WTC11 (cell line): Measurements from ENCODE around the gene ARHGAP26. TPM values are rescaled to one million over a fixed set of nuclear protein-coding genes. Genes with fewer than 3 reads are reported as not detected.
A peak's percentile ranks its signal among the peaks of the same experiment; 100 is the strongest.

Source experiments
- ATAC-seq: fragments of 200-7000 bp; cut with Tn5 transposase; 2 replicates; pipeline ENCODE4 v1.10.0; 2021; ENCODE audit warnings: mild to moderate bottlenecking, moderate library complexity
- CTCF ChIA-PET: fragments of 300-600 bp; sonication (Branson Sonifier 250); formaldehyde crosslinking; loops from one replicate; lab custom pipeline; 2021; ENCODE audit warnings: antibody characterized with exemption; lab: Charles Lee
- POLR2A ChIA-PET: fragments of 350-600 bp; sonication (Branson Sonifier 250); formaldehyde crosslinking; loops from one replicate; lab custom pipeline; 2021; ENCODE audit warnings: antibody characterized with exemption; lab: Charles Lee
- DNase-seq: peaks from one replicate; pipeline ENCODE4 v3.0.0; 2021; ENCODE audit warnings: low spot score
- H3K27ac Mint-ChIP-seq: 2 replicates; pipeline ENCODE4 v1.8.0; 2021; ENCODE audit warnings: mixed read lengths
- H3K27me3 Mint-ChIP-seq: 2 replicates; pipeline ENCODE4 v1.8.0; 2021; ENCODE audit warnings: low read depth, mild to moderate bottlenecking, moderate library complexity, mixed read lengths
- H3K36me3 Mint-ChIP-seq: 2 replicates; pipeline ENCODE4 v1.8.0; 2021; ENCODE audit warnings: mixed read lengths
- H3K4me1 Mint-ChIP-seq: 2 replicates; pipeline ENCODE4 v1.8.0; 2022; ENCODE audit warnings: mixed read lengths
- H3K4me3 Mint-ChIP-seq: 2 replicates; pipeline ENCODE4 v1.8.0; 2021; ENCODE audit warnings: mild to moderate bottlenecking, moderate library complexity, mixed read lengths
- H3K9me3 Mint-ChIP-seq: 2 replicates; pipeline ENCODE4 v1.8.0; 2021; ENCODE audit warnings: mixed read lengths
- AR ChIP-seq: fragments of 250-450 bp; sonication (Bioruptor Pico); IDR thresholded peaks from 2 replicates; pipeline ENCODE4 v1.9.0; 2021; ENCODE audit warnings: mild to moderate bottlenecking
- ATF1 ChIP-seq: sonication (generic); formaldehyde crosslinking; IDR thresholded peaks from 2 replicates; pipeline ENCODE4 v1.8.1; 2023; ENCODE audit warnings: mild to moderate bottlenecking, moderate library complexity, missing genetic modification reagents
- ATF6 ChIP-seq: sonication (generic); formaldehyde crosslinking; IDR thresholded peaks from 2 replicates; pipeline ENCODE4 v1.8.1; 2023; ENCODE audit warnings: mild to moderate bottlenecking, missing genetic modification reagents
- E2F1 ChIP-seq: sonication (generic); formaldehyde crosslinking; IDR thresholded peaks from 2 replicates; pipeline ENCODE4 v1.8.0; 2022; ENCODE audit warnings: mild to moderate bottlenecking, missing genetic modification reagents
- ETV6 ChIP-seq: sonication (generic); formaldehyde crosslinking; IDR thresholded peaks from 2 replicates; pipeline ENCODE4 v1.8.1; 2022; ENCODE audit warnings: mild to moderate bottlenecking, missing genetic modification reagents
- FOXP1 ChIP-seq: sonication (generic); formaldehyde crosslinking; IDR thresholded peaks from 2 replicates; pipeline ENCODE4 v1.8.0; 2022; ENCODE audit warnings: missing genetic modification reagents, mild to moderate bottlenecking, moderate library complexity, borderline replicate concordance
- GABPB1 ChIP-seq: sonication (generic); formaldehyde crosslinking; IDR thresholded peaks from 2 replicates; pipeline ENCODE4 v1.8.1; 2023; ENCODE audit warnings: mild to moderate bottlenecking, missing genetic modification reagents
- GRHL2 ChIP-seq: fragments of 250-450 bp; sonication (Bioruptor Pico); IDR thresholded peaks from 2 replicates; pipeline ENCODE4 v1.8.0; 2022; ENCODE audit warnings: mild to moderate bottlenecking, moderate library complexity; ENCODE audit not compliant: insufficient replicate concordance, severe bottlenecking
- GTF2I ChIP-seq: fragments of 250-450 bp; sonication (Bioruptor Pico); conservative IDR thresholded peaks from 2 replicates; pipeline ENCODE4 v1.4.0; 2021; ENCODE audit warnings: mild to moderate bottlenecking
- KAT7 ChIP-seq: sonication (generic); formaldehyde crosslinking; IDR thresholded peaks from 2 replicates; pipeline ENCODE4 v1.8.1; 2023; ENCODE audit warnings: missing genetic modification reagents, mild to moderate bottlenecking, borderline replicate concordance
- MAX ChIP-seq: sonication (generic); formaldehyde crosslinking; IDR thresholded peaks from 2 replicates; pipeline ENCODE4 v1.8.0; 2022; ENCODE audit warnings: mild to moderate bottlenecking, missing genetic modification reagents
- MLX ChIP-seq: sonication (generic); formaldehyde crosslinking; IDR thresholded peaks from 2 replicates; pipeline ENCODE4 v1.8.1; 2023; ENCODE audit warnings: mild to moderate bottlenecking, missing genetic modification reagents, moderate library complexity
- MXD4 ChIP-seq: fragments of 250-450 bp; sonication (Bioruptor Pico); IDR thresholded peaks from 2 replicates; pipeline ENCODE4 v1.8.0; 2021; ENCODE audit warnings: mild to moderate bottlenecking, moderate library complexity, borderline replicate concordance
- NR1H2 ChIP-seq: sonication (generic); formaldehyde crosslinking; IDR thresholded peaks from 2 replicates; pipeline ENCODE4 v1.9.0; 2021; ENCODE audit warnings: mild to moderate bottlenecking, moderate library complexity, missing genetic modification reagents
- NR2C2 ChIP-seq: sonication (generic); formaldehyde crosslinking; IDR thresholded peaks from 2 replicates; pipeline ENCODE4 v1.8.0; 2022; ENCODE audit warnings: mild to moderate bottlenecking, missing genetic modification reagents
- PRRX2 ChIP-seq: fragments of 250-450 bp; sonication (Bioruptor Pico); IDR thresholded peaks from 2 replicates; pipeline ENCODE4 v1.8.0; 2021; ENCODE audit warnings: mild to moderate bottlenecking
- RORB ChIP-seq: fragments of 250-450 bp; sonication (Bioruptor Pico); IDR thresholded peaks from 2 replicates; pipeline ENCODE4 v1.9.0; 2021; ENCODE audit warnings: mild to moderate bottlenecking
- TCF7 ChIP-seq: sonication (generic); formaldehyde crosslinking; IDR thresholded peaks from 2 replicates; pipeline ENCODE4 v1.8.0; 2022; ENCODE audit warnings: mild to moderate bottlenecking, low read depth, missing genetic modification reagents, moderate library complexity
- TEAD4 ChIP-seq: sonication (generic); formaldehyde crosslinking; IDR thresholded peaks from 2 replicates; pipeline ENCODE4 v1.8.0; 2022; ENCODE audit warnings: mild to moderate bottlenecking, missing genetic modification reagents
- ZBTB43 ChIP-seq: sonication (generic); formaldehyde crosslinking; IDR thresholded peaks from 2 replicates; pipeline ENCODE4 v1.8.1; 2023; ENCODE audit warnings: mild to moderate bottlenecking, missing genetic modification reagents
- ZNF138 ChIP-seq: sonication (generic); formaldehyde crosslinking; conservative IDR thresholded peaks from 2 replicates; pipeline ENCODE4 v1.8.1; 2022; ENCODE audit warnings: mild to moderate bottlenecking, moderate library complexity, missing genetic modification reagents
- ZNF232 ChIP-seq: sonication (generic); formaldehyde crosslinking; IDR thresholded peaks from 2 replicates; pipeline ENCODE4 v1.8.0; 2022; ENCODE audit warnings: mild to moderate bottlenecking, missing genetic modification reagents
- ZNF263 ChIP-seq: sonication (generic); formaldehyde crosslinking; IDR thresholded peaks from 2 replicates; pipeline ENCODE4 v1.8.1; 2022; ENCODE audit warnings: low read depth, mild to moderate bottlenecking, moderate library complexity, missing genetic modification reagents
- ZNF416 ChIP-seq: fragments of 250-450 bp; sonication (Bioruptor Pico); IDR thresholded peaks from 2 replicates; pipeline ENCODE4 v1.9.0; 2021; ENCODE audit warnings: mild to moderate bottlenecking, inconsistent platforms
- total RNA-seq: library from RNA; stranded (reverse); gene quantifications from 3 replicates; pipeline ENCODE4 v1.2.3, GENCODE V29; 2021

The ARHGAP26 gene
- total RNA-seq, 1 experiment from 2014 or later: 22.3 TPM

- TF ChIP-seq ATF1 (CRISPR knock-in tag) (no peak), MXD4 (CRISPR knock-in tag) (no peak), ZNF138 (CRISPR knock-in tag) (no peak), TCF7 (CRISPR knock-in tag) (no peak), GTF2I (no peak), NR1H2 (CRISPR knock-in tag) (no peak), MLX (CRISPR knock-in tag) (no peak), ETV6 (no peak)
Observed at GRCh38 chr5:142779163-142779840, 9.1 kb downstream of the ARHGAP26 start (continued).

GRCh38 chr5:142780871-142781270 is 10.7 kb downstream of the ARHGAP26 start:
- ATAC-seq (peak; percentile 50), DNase-seq (no peak)
- Mint-ChIP-seq H3K4me1 (peaks cover 61% of the 10 kb centered on the region), H3K27me3 (no peaks in the 10 kb centered on the region), H3K27ac (peak overlapping the region; percentile 13; the same call in 1 of the 2 replicates), H3K9me3 (no peaks in the 10 kb centered on the region), H3K4me3 (no peak overlapping the region), H3K36me3 (no peaks in the 10 kb centered on the region)
- CTCF ChIA-PET: interaction anchor here (0.9 to 5.0 kb wide), 8 partner anchors 9 to 125 kb away, joined by 3 to 26 read pairs (median 3); no protein-coding TSS in a partner anchor
- no peak for TF ChIP-seq NR2C2
- TF ChIP-seq TEAD4 (CRISPR knock-in tag): no peak
- no peak for TF ChIP-seq FOXP1 (CRISPR knock-in tag)
- TF ChIP-seq GRHL2 (CRISPR knock-in tag): no peak
- no peak for TF ChIP-seq GABPB1
- no peak for TF ChIP-seq ATF6 (CRISPR knock-in tag)
- TF ChIP-seq ZNF263 (CRISPR knock-in tag): no peak
- POLR2A ChIA-PET: no interaction called here

- ChIA-PET POLR2A (no interaction called here), CTCF (interaction anchor here (0.8 to 5.0 kb wide), 11 partner anchors 11 to 106 kb away, joined by 3 to 26 read pairs (median 5); partner anchors contain the start of gene ARHGAP26)
- 0 out of 2 replicates have a peak, but pooled peaks have one; percentile 11 for ATAC-seq
- DNase-seq: no peak
- Mint-ChIP-seq H3K9me3 (no peaks in the 10 kb centered on the region), H3K36me3 (no peaks in the 10 kb centered on the region), H3K27ac (peak overlapping the region; percentile 21; the same call in 1 of the 2 replicates), H3K4me1 (peaks cover 55% of the 10 kb centered on the region), H3K27me3 (no peaks in the 10 kb centered on the region), H3K4me3 (no peak overlapping the region)
- TF ChIP-seq ZNF416 (CRISPR knock-in tag) (no peak), RORB (no peak), GRHL2 (CRISPR knock-in tag) (no peak), MAX (no peak), ZNF232 (CRISPR knock-in tag) (no peak), ZBTB43 (CRISPR knock-in tag) (no peak), AR (CRISPR knock-in tag) (no peak), PRRX2 (no peak), KAT7 (CRISPR knock-in tag) (no peak), E2F1 (CRISPR knock-in tag) (no peak)
Observed at GRCh38 chr5:142782976-142783530, 12.9 kb downstream of the ARHGAP26 start.
